H9 (cell line): ENCODE measurements around the gene P4HB. TPM values are rescaled to one million over a fixed set of nuclear protein-coding genes. Genes with fewer than 3 reads are reported as not detected.

Source experiments
- DNase-seq: peaks from one replicate; pipeline ENCODE4 v3.0.0-alpha.2; 2017
- H2AFZ ChIP-seq: one replicate; pipeline ENCODE4 v1.6.1; 2013; ENCODE audit warnings: mild to moderate bottlenecking, low read length, control low read depth, moderate library complexity
- H2AK5ac ChIP-seq: 2 replicates; pipeline ENCODE4 v1.6.1; 2013; ENCODE audit warnings: low read length, control low read depth, mixed read lengths; ENCODE audit not compliant: insufficient read length
- H2BK120ac ChIP-seq: one replicate; pipeline ENCODE4 v1.6.1; 2013; ENCODE audit warnings: low read depth, mild to moderate bottlenecking, low read length, control low read depth, inconsistent platforms; ENCODE audit not compliant: poor library complexity, severe bottlenecking
- H2BK12ac ChIP-seq: 2 replicates; pipeline ENCODE4 v1.6.1; 2013; ENCODE audit warnings: low read length, control low read depth, mixed read lengths, low read depth; ENCODE audit not compliant: insufficient read length
- H2BK15ac ChIP-seq: 2 replicates; pipeline ENCODE4 v1.6.1; 2013; ENCODE audit warnings: low read depth, low read length, control low read depth
- H2BK20ac ChIP-seq: one replicate; pipeline ENCODE4 v1.6.1; 2013; ENCODE audit warnings: low read depth, mild to moderate bottlenecking, low read length, control low read depth, inconsistent platforms; ENCODE audit not compliant: poor library complexity, severe bottlenecking
- H2BK5ac ChIP-seq: 2 replicates; pipeline ENCODE4 v1.6.1; 2013; ENCODE audit warnings: low read length, control low read depth, mixed read lengths; ENCODE audit not compliant: insufficient read length
- H3K14ac ChIP-seq: 2 replicates; pipeline ENCODE4 v1.6.1; 2013; ENCODE audit warnings: low read length, control low read depth; ENCODE audit not compliant: insufficient read depth
- H3K18ac ChIP-seq: 2 replicates; pipeline ENCODE4 v1.6.1; 2013; ENCODE audit warnings: low read depth, mild to moderate bottlenecking, mixed read lengths, low read length, control low read depth; ENCODE audit not compliant: insufficient read length
- H3K23ac ChIP-seq: 2 replicates; pipeline ENCODE4 v1.6.1; 2013; ENCODE audit warnings: low read length, control low read depth, mixed read lengths, low read depth; ENCODE audit not compliant: insufficient read length
- H3K23me2 ChIP-seq: 2 replicates; pipeline ENCODE4 v1.6.1; 2013; ENCODE audit warnings: low read depth, mild to moderate bottlenecking, mixed read lengths, low read length, control low read depth; ENCODE audit not compliant: insufficient read length, poor library complexity, severe bottlenecking
- H3K27ac ChIP-seq: 2 replicates; pipeline ENCODE4 v1.5.1; 2013; ENCODE audit warnings: low read length, control low read depth, mixed read lengths, low read depth; ENCODE audit not compliant: insufficient read length
- H3K27me3 ChIP-seq: 2 replicates; pipeline ENCODE4 v1.6.1; 2013; ENCODE audit warnings: low read length, control low read depth, inconsistent platforms; ENCODE audit not compliant: insufficient read depth
- H3K4ac ChIP-seq: 2 replicates; pipeline ENCODE4 v1.6.1; 2013; ENCODE audit warnings: low read depth, mild to moderate bottlenecking, control low read depth, inconsistent platforms, low read length, moderate library complexity
- H3K4me1 ChIP-seq: 2 replicates; pipeline ENCODE4 v1.6.1; 2013; ENCODE audit warnings: low read length, control low read depth, inconsistent platforms; ENCODE audit not compliant: insufficient read depth
- H3K4me2 ChIP-seq: 2 replicates; pipeline ENCODE4 v1.6.1; 2013; ENCODE audit warnings: low read length, control low read depth, mixed read lengths; ENCODE audit not compliant: insufficient read length, insufficient read depth
- H3K56ac ChIP-seq: 2 replicates; pipeline ENCODE4 v1.6.1; 2013; ENCODE audit warnings: low read depth, mild to moderate bottlenecking, mixed read lengths, low read length, control low read depth; ENCODE audit not compliant: insufficient read length
- H3K79me1 ChIP-seq: 2 replicates; pipeline ENCODE4 v1.6.1; 2013; ENCODE audit warnings: low read depth, mild to moderate bottlenecking, moderate library complexity, low read length, control low read depth, inconsistent platforms; ENCODE audit not compliant: insufficient read depth, poor library complexity, severe bottlenecking
- H3K79me2 ChIP-seq: 2 replicates; pipeline ENCODE4 v1.6.1; 2013; ENCODE audit warnings: low read length, control low read depth, inconsistent platforms; ENCODE audit not compliant: insufficient read depth
- H3K9ac ChIP-seq: 2 replicates; pipeline ENCODE4 v1.6.1; 2013; ENCODE audit warnings: low read length, control low read depth, mixed read lengths; ENCODE audit not compliant: insufficient read length; ENCODE audit errors: extremely low read depth
- H3K9me3 ChIP-seq: one replicate; pipeline ENCODE4 v1.6.1; 2013; ENCODE audit warnings: low read depth, low read length, inconsistent platforms; ENCODE audit not compliant: control insufficient read depth
- H3T11ph ChIP-seq: one replicate; pipeline ENCODE4 v1.6.1; 2013; ENCODE audit warnings: mild to moderate bottlenecking, low read length, control low read depth, inconsistent platforms
- H4K20me1 ChIP-seq: one replicate; pipeline ENCODE4 v1.6.1; 2013; ENCODE audit not compliant: control insufficient read depth, insufficient read length, insufficient read depth
- H4K5ac ChIP-seq: 2 replicates; pipeline ENCODE4 v1.6.1; 2013; ENCODE audit warnings: low read depth, mild to moderate bottlenecking, mixed read lengths, low read length, control low read depth; ENCODE audit not compliant: insufficient read length
- H4K8ac ChIP-seq: replicated peaks from 2 replicates; pipeline ENCODE4 v1.6.1; 2013; ENCODE audit warnings: low read length, control low read depth, mixed read lengths, low read depth; ENCODE audit not compliant: insufficient read length
- H4K91ac ChIP-seq: 2 replicates; pipeline ENCODE4 v1.6.1; 2013; ENCODE audit warnings: low read depth, mild to moderate bottlenecking, moderate library complexity, mixed read lengths, low read length, control low read depth; ENCODE audit not compliant: insufficient read length
- H3K27ac Mint-ChIP-seq, 3 experiments: 2 replicates in 2 of 3; 3 replicates in 1 of 3; pipeline ENCODE4 v1.8.0; 2020 to 2021; ENCODE audit warnings: mixed read lengths in 3 of 3, mild to moderate bottlenecking in 1 of 3, moderate library complexity in 1 of 3
- H3K27me3 Mint-ChIP-seq: 2 replicates; pipeline ENCODE4 v1.8.0; 2021; ENCODE audit warnings: low read depth, mild to moderate bottlenecking, moderate library complexity, mixed read lengths
- H3K36me3 Mint-ChIP-seq, 3 experiments: 2 replicates in 2 of 3; 3 replicates in 1 of 3; pipeline ENCODE4 v1.8.0; 2020 to 2021; ENCODE audit warnings: low read depth in 3 of 3, mixed read lengths in 3 of 3; ENCODE audit not compliant: insufficient read depth in 1 of 3
- H3K4me1 Mint-ChIP-seq, 2 experiments: 2 replicates each; pipeline ENCODE4 v1.8.0; 2020; ENCODE audit warnings: mixed read lengths in 2 of 2
- H3K4me3 Mint-ChIP-seq, 2 experiments: 2 replicates in 1 of 2; 3 replicates in 1 of 2; pipeline ENCODE4 v1.8.0; 2020 to 2021; ENCODE audit warnings: mild to moderate bottlenecking in 2 of 2, mixed read lengths in 2 of 2, moderate library complexity in 1 of 2
- H3K9me3 Mint-ChIP-seq, 2 experiments: 2 replicates in 1 of 2; 3 replicates in 1 of 2; pipeline ENCODE4 v1.8.0; 2020; ENCODE audit warnings: mild to moderate bottlenecking in 2 of 2, mixed read lengths in 2 of 2, moderate library complexity in 1 of 2
- WGBS: extraction: QIAGEN DNeasy Blood & Tissue Kit; methylation state at CpG from one replicate; pipeline ENCODE4 v1.1.7; 2013; ENCODE audit warnings: missing lambda C conversion rate, low lambda C conversion rate, mixed read lengths; ENCODE audit not compliant: insufficient read length; ENCODE audit errors: extremely low coverage; 5-methylcytosine and 5-hydroxymethylcytosine counted together
- total RNA-seq: library from RNA; stranded (reverse); gene quantifications from 2 replicates; pipeline ENCODE4 v1.2.1, GENCODE V29; 2021
- TF ChIP-seq, protein P1 (sequence below): fragments of 200-600 bp; sonication (generic); conservative IDR thresholded peaks from 3 replicates; pipeline ENCODE4 v1.8.0; 2021; ENCODE audit warnings: antibody characterized with exemption, mild to moderate bottlenecking

Gene P4HB
- total RNA-seq, 1 experiment from 2014 or later, result 366 TPM

DNA sequence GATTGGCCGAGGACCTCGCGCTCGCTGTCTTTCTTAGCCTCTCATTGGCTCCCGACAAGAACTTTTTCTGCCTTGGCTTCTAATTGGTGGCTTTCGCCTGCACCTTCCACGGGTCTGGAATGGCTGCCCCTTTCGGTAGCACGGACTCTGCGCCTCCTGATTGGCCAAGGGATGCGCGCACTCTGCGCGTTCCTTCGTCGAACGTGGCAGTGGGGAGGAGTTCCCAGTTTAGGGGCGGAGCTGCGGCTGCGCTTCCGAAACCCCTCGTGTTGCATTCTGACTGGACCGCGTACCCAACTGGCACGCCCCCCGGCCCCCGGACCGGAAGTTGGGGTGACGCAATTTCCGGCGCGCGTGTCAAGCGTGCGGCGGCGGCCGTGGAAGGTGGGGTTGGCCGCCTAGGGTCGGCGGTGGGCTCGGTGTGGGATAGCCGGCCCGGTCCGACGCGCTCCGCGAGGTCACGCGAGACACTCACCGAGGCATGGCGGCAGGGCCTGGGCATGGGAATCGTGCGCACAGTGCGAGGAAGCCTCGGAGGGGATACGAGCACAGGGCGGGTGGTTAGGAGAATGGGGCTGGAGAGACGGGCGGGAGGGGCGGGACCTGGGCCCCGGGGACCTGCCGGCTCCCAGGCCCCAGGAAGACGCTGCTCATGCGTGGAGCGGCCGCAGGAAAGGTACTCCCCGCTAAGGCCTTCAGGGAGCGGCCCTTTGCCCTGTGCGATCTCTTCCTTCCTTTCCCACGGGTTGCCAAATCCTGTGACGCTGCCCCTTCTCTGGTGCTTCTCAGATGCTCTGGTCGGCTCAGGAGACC is 627 bp upstream of the P4HB start:
- Histone ChIP-seq H2BK20ac (no peak overlapping the region), H3K27ac (no peak overlapping the region), H3K9ac (peak overlapping the region; percentile 92), H3K14ac (peak overlapping the region; percentile 94), H2BK15ac (no peak overlapping the region), H3K23ac (no peak overlapping the region), H3K27me3 (no peaks in the 10 kb centered on the region), H3K79me1 (peaks cover 14% of the 10 kb centered on the region), H3K56ac (no peak overlapping the region), H4K91ac (no peak overlapping the region), H4K5ac (no peak overlapping the region), H2AK5ac (no peak overlapping the region), H3K23me2 (peaks cover 10% of the 10 kb centered on the region), H4K20me1 (peaks cover 2% of the 10 kb centered on the region), H2BK120ac (no peak overlapping the region), H3T11ph (no peak overlapping the region), H3K9me3 (no peaks in the 10 kb centered on the region), H3K4ac (no peak overlapping the region), H3K4me1 (peaks cover 3% of the 10 kb centered on the region; the same call in 1 of the 2 replicates), H3K4me2 (peak overlapping the region; percentile 90), H3K79me2 (peaks cover 20% of the 10 kb centered on the region; the same call in 1 of the 2 replicates), H2BK12ac (no peak overlapping the region), H2AFZ (no peak overlapping the region), H2BK5ac (peak overlapping the region; percentile 33), H3K18ac (peak overlapping the region; percentile 84), H4K8ac (no peak overlapping the region)
- peaks cover 9 to 20% of the 10 kb centered on the region in 2 experiments for H3K4me1 Mint-ChIP-seq
- H3K27me3 Mint-ChIP-seq, result peaks cover 2% of the 10 kb centered on the region
- H3K36me3 Mint-ChIP-seq, result peaks cover 22 to 54% (median 50%) of the 10 kb centered on the region in 3 experiments; a peak in 6 of 7 replicates
- H3K9me3 Mint-ChIP-seq, result peaks cover 0 to 3% of the 10 kb centered on the region in 2 experiments; a peak in 1 of 5 replicates
- no CpG with 5 or more reads among the region's 74 CpGs for WGBS
- H3K4me3 Mint-ChIP-seq, result peak overlapping the region; percentile 82 to 94
- peak overlapping the region; percentile 96 to 98 (median 97) for H3K27ac Mint-ChIP-seq
- TF ChIP-seq, protein P1, sequence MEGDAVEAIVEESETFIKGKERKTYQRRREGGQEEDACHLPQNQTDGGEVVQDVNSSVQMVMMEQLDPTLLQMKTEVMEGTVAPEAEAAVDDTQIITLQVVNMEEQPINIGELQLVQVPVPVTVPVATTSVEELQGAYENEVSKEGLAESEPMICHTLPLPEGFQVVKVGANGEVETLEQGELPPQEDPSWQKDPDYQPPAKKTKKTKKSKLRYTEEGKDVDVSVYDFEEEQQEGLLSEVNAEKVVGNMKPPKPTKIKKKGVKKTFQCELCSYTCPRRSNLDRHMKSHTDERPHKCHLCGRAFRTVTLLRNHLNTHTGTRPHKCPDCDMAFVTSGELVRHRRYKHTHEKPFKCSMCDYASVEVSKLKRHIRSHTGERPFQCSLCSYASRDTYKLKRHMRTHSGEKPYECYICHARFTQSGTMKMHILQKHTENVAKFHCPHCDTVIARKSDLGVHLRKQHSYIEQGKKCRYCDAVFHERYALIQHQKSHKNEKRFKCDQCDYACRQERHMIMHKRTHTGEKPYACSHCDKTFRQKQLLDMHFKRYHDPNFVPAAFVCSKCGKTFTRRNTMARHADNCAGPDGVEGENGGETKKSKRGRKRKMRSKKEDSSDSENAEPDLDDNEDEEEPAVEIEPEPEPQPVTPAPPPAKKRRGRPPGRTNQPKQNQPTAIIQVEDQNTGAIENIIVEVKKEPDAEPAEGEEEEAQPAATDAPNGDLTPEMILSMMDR, result no peak
- peak; percentile 100 for DNase-seq
